NK-92 treated with Interleukin-12 subunit alpha and Interleukin-12 subunit beta, amount 100 ng/mL, for 24 hours (cell line): ENCODE data around the gene CDC6.

Experiments used
- DNase-seq: peaks from one replicate; lab custom pipeline; 2025; lab: John Stamatoyannopoulos, UW

The CDC6 gene

GRCh38 chr17:40323391-40324381 lies 36.0 kb downstream of the CDC6 start:
- DNase-seq, result peak; percentile 49

- no peak for DNase-seq
These were observed 37.7 kb downstream of the CDC6 start for GRCh38 chr17:40325156-40326013.

- peak; percentile 35 for DNase-seq
These were observed 38.5 kb downstream of the CDC6 start for GRCh38 chr17:40326014-40326831.

- DNase-seq, result no peak
These were observed 39.1 kb downstream of the CDC6 start for GRCh38 chr17:40326832-40327199.

GRCh38 chr17:40327244-40327729 lies 39.6 kb downstream of the CDC6 start:
- DNase-seq, result no peak

- DNase-seq, result no peak
These were observed 40.2 kb downstream of the CDC6 start for GRCh38 chr17:40327735-40328385.

GRCh38 chr17:40328386-40328766 lies 40.7 kb downstream of the CDC6 start:
- no peak for DNase-seq

GRCh38 chr17:40329839-40330794 lies 42.4 kb downstream of the CDC6 start:
- DNase-seq, result no peak

GRCh38 chr17:40330850-40331470 lies 43.3 kb downstream of the CDC6 start:
- DNase-seq, result no peak

GRCh38 chr17:40331743-40332641 lies 44.3 kb downstream of the CDC6 start:
- no peak for DNase-seq

GRCh38 chr17:40333781-40334448 lies 46.2 kb downstream of the CDC6 start:
- DNase-seq, result no peak

GRCh38 chr17:40335620-40336019 lies 47.9 kb downstream of the CDC6 start:
- DNase-seq, result no peak

GRCh38 chr17:40337351-40337750 lies 49.7 kb downstream of the CDC6 start:
- DNase-seq, result no peak

GRCh38 chr17:40338058-40338457 lies 50.4 kb downstream of the CDC6 start:
- DNase-seq, result no peak

GRCh38 chr17:40338941-40339649 lies 51.4 kb downstream of the CDC6 start:
- DNase-seq, result no peak

GRCh38 chr17:40340327-40340726 lies 52.6 kb downstream of the CDC6 start:
- no peak for DNase-seq
